Fibroblast of lung (primary cell): ENCODE results near the gene EEF2K. TPM values are rescaled to one million over a fixed set of nuclear protein-coding genes. Genes with fewer than 3 reads are reported as not detected.

Experiments
- DNase-seq, 2 donors: peaks; one replicate each; pipeline versions ENCODE4 v3.0.0 to v3.0.0-alpha.2; 2010; ENCODE audit warnings: low read depth in 2 of 2
- H2AFZ ChIP-seq: 2 replicates; pipeline ENCODE4 v1.5.1; 2012; ENCODE audit warnings: low read length, control low read depth, inconsistent platforms
- H3K27ac ChIP-seq: 2 replicates; pipeline ENCODE4 v1.5.1; 2011; ENCODE audit warnings: low read length, control low read depth; ENCODE audit not compliant: insufficient read depth
- H3K27me3 ChIP-seq: 2 replicates; pipeline ENCODE4 v1.5.1; 2011; ENCODE audit warnings: mild to moderate bottlenecking, low read length; ENCODE audit not compliant: control insufficient read depth, insufficient read depth
- H3K36me3 ChIP-seq: 2 replicates; pipeline ENCODE4 v1.5.1; 2011; ENCODE audit warnings: low read length; ENCODE audit not compliant: control insufficient read depth, insufficient read depth
- H3K4me1 ChIP-seq: 2 replicates; pipeline ENCODE4 v1.5.1; 2011; ENCODE audit warnings: low read length; ENCODE audit not compliant: control insufficient read depth, insufficient read depth; ENCODE audit errors: extremely low read depth
- H3K4me2 ChIP-seq: 2 replicates; pipeline ENCODE4 v1.5.1; 2011; ENCODE audit warnings: low read length, control low read depth; ENCODE audit not compliant: insufficient read depth; ENCODE audit errors: extremely low read depth
- H3K4me3 ChIP-seq, 4 experiments: fragments of 200-600 bp in 1 of 4; sonication (generic) in 1 of 4; replicated peaks in 1 of 4; 2 replicates each; pipeline ENCODE4 v1.5.1; 2011 to 2016; ENCODE audit warnings: low read length in 4 of 4, low read depth in 3 of 4, mild to moderate bottlenecking in 3 of 4, control low read depth in 2 of 4, inconsistent platforms in 1 of 4, mixed read lengths in 1 of 4; ENCODE audit not compliant: insufficient read depth in 1 of 4; ENCODE audit errors: control extremely low read depth in 1 of 4
- H3K79me2 ChIP-seq: 2 replicates; pipeline ENCODE4 v1.5.1; 2012; ENCODE audit warnings: mild to moderate bottlenecking, low read length, inconsistent platforms; ENCODE audit not compliant: control insufficient read depth, insufficient read depth
- H3K9ac ChIP-seq: 2 replicates; pipeline ENCODE4 v1.5.1; 2011; ENCODE audit warnings: mild to moderate bottlenecking, low read length, control low read depth; ENCODE audit not compliant: insufficient read depth
- H3K9me3 ChIP-seq: 2 replicates; pipeline ENCODE4 v1.5.1; 2012; ENCODE audit warnings: low read depth, low read length; ENCODE audit not compliant: control insufficient read depth, insufficient read depth
- H4K20me1 ChIP-seq: 2 replicates; pipeline ENCODE4 v1.5.1; 2011; ENCODE audit warnings: low read length; ENCODE audit not compliant: control insufficient read depth, insufficient read depth; ENCODE audit errors: extremely low read depth
- CTCF ChIP-seq, 2 donors: IDR thresholded peaks in 1 of 2; conservative IDR thresholded peaks in 1 of 2; 1 replicate in 1 of 2; 2 replicates in 1 of 2; pipeline ENCODE4 v1.5.1; 2011 to 2012; ENCODE audit warnings: low read length in 2 of 2, control low read depth in 1 of 2, inconsistent platforms in 1 of 2, low read depth in 1 of 2, mild to moderate bottlenecking in 1 of 2
- EZH2 ChIP-seq: IDR thresholded peaks from 2 replicates; pipeline ENCODE4 v1.5.1; 2012; ENCODE audit warnings: low read length, control low read depth, mild to moderate bottlenecking; ENCODE audit errors: missing control alignments
- polyA plus RNA-seq, 2 donors: library from polyadenylated mRNA; depleted of rRNA in 1 of 2; stranded (reverse) in 1 of 2; unstranded in 1 of 2; fragments of >200 nt; gene quantifications; 2 replicates each; pipeline ENCODE4 v1.2.1, GENCODE V29; 2011 to 2012; ENCODE audit warnings: missing spikeins in 1 of 2
- total RNA-seq: library from RNA; depleted of rRNA; stranded (reverse); fragments of >200 nt; gene quantifications from 2 replicates; pipeline ENCODE4 v1.2.1, GENCODE V29; 2014

Gene EEF2K
- total and polyA plus RNA-seq, 2 donors (not counting 1 experiment from before 2014, with no cell fraction given): 8.9 to 22.6 TPM

GRCh38 chr16:22320572-22321339, 114.7 kb downstream of the EEF2K start:
- TF ChIP-seq CTCF (conservative IDR thresholded peaks at IDR 0.05 in 1 of 2, IDR thresholded peaks at IDR 0.05 in 1 of 2; ENCODE audit: low read depth in 1 of 2, low read length in 2 of 2) (no peak), EZH2 (no peak)
- peaks cover 21% of the 10 kb centered on the region for H3K36me3 ChIP-seq
- no peaks in the 10 kb centered on the region for H3K9me3 ChIP-seq
- no peaks in the 10 kb centered on the region for H3K27me3 ChIP-seq
- no peak overlapping the region for H2AFZ ChIP-seq
- no peaks in the 10 kb centered on the region for H3K4me1 ChIP-seq
- H3K27ac ChIP-seq: no peak overlapping the region
- H4K20me1 ChIP-seq: no peaks in the 10 kb centered on the region
- DNase-seq: no peak
- no peak overlapping the region for H3K4me2 ChIP-seq
- H3K4me3 ChIP-seq: no peak overlapping the region
- H3K9ac ChIP-seq: no peak overlapping the region
- H3K79me2 ChIP-seq: no peaks in the 10 kb centered on the region

GRCh38 chr16:22321340-22322001, 115.4 kb downstream of the EEF2K start:
- no peak for TF ChIP-seq EZH2
- TF ChIP-seq CTCF (conservative IDR thresholded peaks at IDR 0.05 in 1 of 2, IDR thresholded peaks at IDR 0.05 in 1 of 2; ENCODE audit: low read depth in 1 of 2, low read length in 2 of 2): peak; percentile 78 to 82
- peak; percentile 55 to 76 for DNase-seq

GRCh38 chr16:22322021-22322471, 116.0 kb downstream of the EEF2K start:
- DNase-seq: no peak
- Histone ChIP-seq H3K9ac (no peak overlapping the region), H2AFZ (no peak overlapping the region), H3K27me3 (no peaks in the 10 kb centered on the region), H3K4me1 (no peaks in the 10 kb centered on the region), H3K4me3 (no peak overlapping the region), H4K20me1 (no peaks in the 10 kb centered on the region), H3K4me2 (no peak overlapping the region), H3K36me3 (peaks cover 23% of the 10 kb centered on the region), H3K79me2 (no peaks in the 10 kb centered on the region), H3K27ac (no peak overlapping the region), H3K9me3 (no peaks in the 10 kb centered on the region)
- TF ChIP-seq CTCF (conservative IDR thresholded peaks at IDR 0.05 in 1 of 2, IDR thresholded peaks at IDR 0.05 in 1 of 2; ENCODE audit: low read depth in 1 of 2, low read length in 2 of 2) (no peak), EZH2 (no peak)

More at GRCh38 chr16:22321340-22322001, 115.4 kb downstream of the EEF2K start:
- H3K9ac ChIP-seq: no peak overlapping the region
- H3K27me3 ChIP-seq: no peaks in the 10 kb centered on the region
- no peak overlapping the region for H3K4me3 ChIP-seq
- no peaks in the 10 kb centered on the region for H3K79me2 ChIP-seq
- no peak overlapping the region for H3K27ac ChIP-seq
- no peaks in the 10 kb centered on the region for H3K9me3 ChIP-seq
- peaks cover 20% of the 10 kb centered on the region for H3K36me3 ChIP-seq
- no peaks in the 10 kb centered on the region for H3K4me1 ChIP-seq
- no peaks in the 10 kb centered on the region for H4K20me1 ChIP-seq
- H2AFZ ChIP-seq: no peak overlapping the region
- H3K4me2 ChIP-seq: no peak overlapping the region
